Neural cell (in vitro differentiated cells): ENCODE measurements around the gene DIDO1. TPM values are rescaled to one million over a fixed set of nuclear protein-coding genes. Genes with fewer than 3 reads are reported as not detected.

Experiments
- H2AFZ ChIP-seq: fragments of 200-600, 300-800 bp; sonication (generic), shearing (Covaris generic); 2 replicates; pipeline ENCODE4 v1.6.0; 2014; ENCODE audit warnings: low read depth, mild to moderate bottlenecking, antibody characterized with exemption, low read length, moderate library complexity
- H3F3A ChIP-seq: fragments of 200-600 bp; shearing (Covaris generic); 2 replicates; pipeline ENCODE4 v1.6.1; 2016; ENCODE audit warnings: mild to moderate bottlenecking, moderate library complexity, mixed read lengths, antibody characterized with exemption, low read length; ENCODE audit not compliant: insufficient read depth, poor library complexity, severe bottlenecking
- H3K27ac ChIP-seq: fragments of 200-600, 300-800 bp; sonication (generic), shearing (Covaris generic); 2 replicates; pipeline ENCODE4 v1.5.1; 2014; ENCODE audit warnings: mild to moderate bottlenecking, low read length, moderate library complexity
- H3K27me3 ChIP-seq: fragments of 300-800, 200-600 bp; sonication (generic), shearing (Covaris generic); 2 replicates; pipeline ENCODE4 v1.6.0; 2014; ENCODE audit warnings: mild to moderate bottlenecking, low read depth, low read length, moderate library complexity; ENCODE audit not compliant: insufficient read depth
- H3K36me3 ChIP-seq: fragments of 300-800, 200-600 bp; sonication (generic), shearing (Covaris generic); 2 replicates; pipeline ENCODE4 v1.5.1; 2014; ENCODE audit warnings: mild to moderate bottlenecking, antibody characterized with exemption, low read length, moderate library complexity; ENCODE audit not compliant: insufficient read depth
- H3K4me2 ChIP-seq: fragments of 300-800, 200-600 bp; sonication (generic), shearing (Covaris generic); 2 replicates; pipeline ENCODE4 v1.6.0; 2014; ENCODE audit warnings: mild to moderate bottlenecking, low read length
- H3K4me3 ChIP-seq: fragments of 300-800, 200-600 bp; sonication (generic), shearing (Covaris generic); 2 replicates; pipeline ENCODE4 v1.5.1; 2014; ENCODE audit warnings: mild to moderate bottlenecking, low read length, moderate library complexity
- H3K79me2 ChIP-seq: fragments of 200-600 bp; shearing (Covaris generic); replicated peaks from 2 replicates; pipeline ENCODE4 v1.6.0; 2014; ENCODE audit warnings: mild to moderate bottlenecking, low read length, moderate library complexity; ENCODE audit not compliant: insufficient read depth
- H3K9ac ChIP-seq: fragments of 300-800, 200-600 bp; sonication (generic), shearing (Covaris generic); 2 replicates; pipeline ENCODE4 v1.6.1; 2016; ENCODE audit warnings: mild to moderate bottlenecking, low read length, mixed read lengths
- H3K9me2 ChIP-seq: fragments of 200-600 bp; shearing (Covaris generic); 2 replicates; pipeline ENCODE4 v1.6.1; 2016; ENCODE audit warnings: mild to moderate bottlenecking, low read length, mixed read lengths; ENCODE audit not compliant: insufficient read depth
- H3K9me3 ChIP-seq: fragments of 200-600, 300-800 bp; sonication (generic), shearing (Covaris generic); 2 replicates; pipeline ENCODE4 v1.6.1; 2016; ENCODE audit warnings: mild to moderate bottlenecking, mixed run types, low read length, moderate library complexity, mixed read lengths
- H4K20me1 ChIP-seq: fragments of 200-600 bp; shearing (Covaris generic); 2 replicates; pipeline ENCODE4 v1.6.1; 2016; ENCODE audit warnings: mild to moderate bottlenecking, mixed run types; ENCODE audit not compliant: insufficient read depth
- EP300 ChIP-seq: fragments of 450-650 bp; conservative IDR thresholded peaks from 2 replicates; pipeline ENCODE4 v1.6.1; 2014; ENCODE audit warnings: antibody characterized with exemption, mild to moderate bottlenecking, moderate library complexity; ENCODE audit not compliant: poor library complexity, severe bottlenecking
- EZH2 ChIP-seq: fragments of 200-600, 300-800 bp; shearing (Covaris generic), sonication (generic); IDR thresholded peaks from 2 replicates; pipeline ENCODE4 v1.6.1; 2014; ENCODE audit warnings: antibody characterized with exemption, low read length, borderline replicate concordance, mild to moderate bottlenecking; ENCODE audit not compliant: insufficient read depth, poor library complexity, severe bottlenecking
- MXI1 ChIP-seq: fragments of 450-650 bp; conservative IDR thresholded peaks from 2 replicates; pipeline ENCODE4 v1.6.1; 2014; ENCODE audit warnings: antibody characterized with exemption, mild to moderate bottlenecking; ENCODE audit not compliant: poor library complexity, severe bottlenecking
- POLR2AphosphoS5 ChIP-seq: IDR thresholded peaks from 2 replicates; pipeline ENCODE4 v1.6.1; 2012
- RAD21 ChIP-seq: fragments of 450-650 bp; conservative IDR thresholded peaks from 2 replicates; pipeline ENCODE4 v1.6.1; 2014; ENCODE audit warnings: antibody characterized with exemption, mild to moderate bottlenecking, moderate library complexity
- SMC3 ChIP-seq: fragments of 450-650 bp; conservative IDR thresholded peaks from 2 replicates; pipeline ENCODE4 v1.6.1; 2014; ENCODE audit warnings: antibody characterized with exemption, mild to moderate bottlenecking, moderate library complexity; ENCODE audit not compliant: poor library complexity
- polyA plus RNA-seq: library from polyadenylated mRNA; depleted of rRNA; stranded (reverse); fragments of >200 nt; gene quantifications from 2 replicates; pipeline ENCODE4 v1.2.3, GENCODE V29; 2014
- TF ChIP-seq, protein P1 (sequence below): IDR thresholded peaks from 2 replicates; pipeline ENCODE4 v1.6.1; 2012; ENCODE audit warnings: borderline replicate concordance
- TF ChIP-seq, protein P2 (sequence below): fragments of 450-650 bp; IDR thresholded peaks from 2 replicates; pipeline ENCODE4 v1.5.1; 2014; ENCODE audit warnings: antibody characterized with exemption, mild to moderate bottlenecking, moderate library complexity; ENCODE audit not compliant: poor library complexity, severe bottlenecking

DIDO1 gene
- polyA plus RNA-seq, 1 donor from 2014 or later: 42.8 TPM

DNA sequence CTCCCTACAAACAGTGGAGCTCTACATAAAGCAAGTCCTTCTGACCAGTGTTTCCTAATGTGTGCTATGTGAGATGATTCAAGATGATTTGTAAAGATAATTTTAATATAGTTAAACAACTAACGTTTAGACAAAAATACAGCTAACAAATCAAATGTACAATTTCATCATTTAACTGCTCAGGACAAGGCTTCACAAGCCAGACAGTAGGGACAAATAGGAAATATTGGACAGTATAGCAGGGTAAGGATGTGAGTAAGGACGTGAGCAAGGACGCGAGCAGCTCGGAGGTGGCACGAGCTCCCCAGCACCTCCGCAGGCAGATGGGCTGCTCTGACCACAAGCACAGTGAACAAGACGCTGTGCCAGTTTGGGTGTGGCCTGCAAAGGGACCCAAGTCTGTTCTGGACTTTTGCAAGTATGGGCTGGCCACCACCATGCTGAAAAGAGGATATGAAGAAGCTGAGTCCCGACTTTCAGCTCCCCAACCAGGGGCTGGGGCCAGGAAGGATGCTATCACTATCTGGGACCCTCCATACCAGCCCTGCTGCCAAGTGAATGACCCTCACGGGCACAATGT lies 14.5 kb downstream of the DIDO1 start:
- Histone ChIP-seq H3K4me3 (no peak overlapping the region), H3K27ac (no peak overlapping the region), H3K9ac (no peak overlapping the region), H2AFZ (no peak overlapping the region), H3K9me2 (no peaks in the 10 kb centered on the region), H3K9me3 (no peaks in the 10 kb centered on the region), H4K20me1 (peaks cover 27% of the 10 kb centered on the region), H3F3A (no peaks in the 10 kb centered on the region), H3K79me2 (peaks cover 65% of the 10 kb centered on the region), H3K4me2 (no peak overlapping the region), H3K27me3 (no peaks in the 10 kb centered on the region), H3K36me3 (peaks cover 6% of the 10 kb centered on the region)
- TF ChIP-seq POLR2AphosphoS5: no peak
- TF ChIP-seq, protein P1, sequence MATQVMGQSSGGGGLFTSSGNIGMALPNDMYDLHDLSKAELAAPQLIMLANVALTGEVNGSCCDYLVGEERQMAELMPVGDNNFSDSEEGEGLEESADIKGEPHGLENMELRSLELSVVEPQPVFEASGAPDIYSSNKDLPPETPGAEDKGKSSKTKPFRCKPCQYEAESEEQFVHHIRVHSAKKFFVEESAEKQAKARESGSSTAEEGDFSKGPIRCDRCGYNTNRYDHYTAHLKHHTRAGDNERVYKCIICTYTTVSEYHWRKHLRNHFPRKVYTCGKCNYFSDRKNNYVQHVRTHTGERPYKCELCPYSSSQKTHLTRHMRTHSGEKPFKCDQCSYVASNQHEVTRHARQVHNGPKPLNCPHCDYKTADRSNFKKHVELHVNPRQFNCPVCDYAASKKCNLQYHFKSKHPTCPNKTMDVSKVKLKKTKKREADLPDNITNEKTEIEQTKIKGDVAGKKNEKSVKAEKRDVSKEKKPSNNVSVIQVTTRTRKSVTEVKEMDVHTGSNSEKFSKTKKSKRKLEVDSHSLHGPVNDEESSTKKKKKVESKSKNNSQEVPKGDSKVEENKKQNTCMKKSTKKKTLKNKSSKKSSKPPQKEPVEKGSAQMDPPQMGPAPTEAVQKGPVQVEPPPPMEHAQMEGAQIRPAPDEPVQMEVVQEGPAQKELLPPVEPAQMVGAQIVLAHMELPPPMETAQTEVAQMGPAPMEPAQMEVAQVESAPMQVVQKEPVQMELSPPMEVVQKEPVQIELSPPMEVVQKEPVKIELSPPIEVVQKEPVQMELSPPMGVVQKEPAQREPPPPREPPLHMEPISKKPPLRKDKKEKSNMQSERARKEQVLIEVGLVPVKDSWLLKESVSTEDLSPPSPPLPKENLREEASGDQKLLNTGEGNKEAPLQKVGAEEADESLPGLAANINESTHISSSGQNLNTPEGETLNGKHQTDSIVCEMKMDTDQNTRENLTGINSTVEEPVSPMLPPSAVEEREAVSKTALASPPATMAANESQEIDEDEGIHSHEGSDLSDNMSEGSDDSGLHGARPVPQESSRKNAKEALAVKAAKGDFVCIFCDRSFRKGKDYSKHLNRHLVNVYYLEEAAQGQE: no peak
- no peak for TF ChIP-seq RAD21
- no peak for TF ChIP-seq EZH2

DNA sequence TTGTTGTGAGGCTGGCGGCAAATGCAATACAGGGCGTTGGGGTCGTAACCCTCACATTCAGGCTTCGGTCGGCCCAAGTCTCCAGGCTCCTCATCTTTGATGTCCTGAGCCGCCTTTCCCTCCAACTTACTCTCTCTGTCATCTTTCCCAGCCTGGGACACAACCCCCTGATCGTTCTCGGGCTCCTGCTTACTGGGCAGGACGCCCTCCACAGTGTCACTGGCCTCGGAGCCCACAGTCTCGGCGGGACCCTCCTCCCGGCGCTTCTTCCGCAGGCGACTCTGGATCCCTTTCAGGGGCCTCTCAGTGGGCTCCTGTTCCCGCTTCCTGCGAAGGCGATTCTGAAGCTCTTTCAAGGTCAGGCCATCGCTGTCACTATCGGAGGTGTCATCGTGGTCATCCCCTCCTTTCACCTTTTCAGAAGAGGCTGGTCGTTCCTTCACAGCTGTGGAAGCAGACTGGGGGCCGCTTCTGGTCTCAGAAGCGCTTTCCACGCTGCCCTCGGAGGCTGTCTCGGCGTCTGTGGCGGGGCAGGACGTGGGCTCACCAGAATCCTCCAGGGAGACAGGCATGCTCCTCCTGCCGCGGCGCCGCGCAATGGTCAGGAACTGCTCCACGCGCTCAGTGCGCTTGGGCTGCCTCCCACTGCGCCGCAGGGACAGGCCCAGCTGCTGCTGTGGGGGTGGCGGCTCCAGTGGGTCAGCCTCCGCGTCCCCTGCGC lies 15.4 kb downstream of the DIDO1 start:
- H3K79me2 ChIP-seq: peaks cover 56% of the 10 kb centered on the region
- no peak overlapping the region for H2AFZ ChIP-seq
- H3K9me3 ChIP-seq: no peaks in the 10 kb centered on the region
- H3K9ac ChIP-seq: no peak overlapping the region
- no peak overlapping the region for H3K27ac ChIP-seq
- peaks cover 8% of the 10 kb centered on the region for H3K36me3 ChIP-seq
- no peaks in the 10 kb centered on the region for H3K27me3 ChIP-seq
- H3F3A ChIP-seq: no peaks in the 10 kb centered on the region
- H3K4me3 ChIP-seq: no peak overlapping the region
- H3K9me2 ChIP-seq: no peaks in the 10 kb centered on the region
- H3K4me2 ChIP-seq: no peak overlapping the region
- H4K20me1 ChIP-seq: peaks cover 27% of the 10 kb centered on the region
- TF ChIP-seq RAD21 (no peak), MXI1 (no peak)
- TF ChIP-seq, protein P2, sequence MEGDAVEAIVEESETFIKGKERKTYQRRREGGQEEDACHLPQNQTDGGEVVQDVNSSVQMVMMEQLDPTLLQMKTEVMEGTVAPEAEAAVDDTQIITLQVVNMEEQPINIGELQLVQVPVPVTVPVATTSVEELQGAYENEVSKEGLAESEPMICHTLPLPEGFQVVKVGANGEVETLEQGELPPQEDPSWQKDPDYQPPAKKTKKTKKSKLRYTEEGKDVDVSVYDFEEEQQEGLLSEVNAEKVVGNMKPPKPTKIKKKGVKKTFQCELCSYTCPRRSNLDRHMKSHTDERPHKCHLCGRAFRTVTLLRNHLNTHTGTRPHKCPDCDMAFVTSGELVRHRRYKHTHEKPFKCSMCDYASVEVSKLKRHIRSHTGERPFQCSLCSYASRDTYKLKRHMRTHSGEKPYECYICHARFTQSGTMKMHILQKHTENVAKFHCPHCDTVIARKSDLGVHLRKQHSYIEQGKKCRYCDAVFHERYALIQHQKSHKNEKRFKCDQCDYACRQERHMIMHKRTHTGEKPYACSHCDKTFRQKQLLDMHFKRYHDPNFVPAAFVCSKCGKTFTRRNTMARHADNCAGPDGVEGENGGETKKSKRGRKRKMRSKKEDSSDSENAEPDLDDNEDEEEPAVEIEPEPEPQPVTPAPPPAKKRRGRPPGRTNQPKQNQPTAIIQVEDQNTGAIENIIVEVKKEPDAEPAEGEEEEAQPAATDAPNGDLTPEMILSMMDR: no peak

DNA sequence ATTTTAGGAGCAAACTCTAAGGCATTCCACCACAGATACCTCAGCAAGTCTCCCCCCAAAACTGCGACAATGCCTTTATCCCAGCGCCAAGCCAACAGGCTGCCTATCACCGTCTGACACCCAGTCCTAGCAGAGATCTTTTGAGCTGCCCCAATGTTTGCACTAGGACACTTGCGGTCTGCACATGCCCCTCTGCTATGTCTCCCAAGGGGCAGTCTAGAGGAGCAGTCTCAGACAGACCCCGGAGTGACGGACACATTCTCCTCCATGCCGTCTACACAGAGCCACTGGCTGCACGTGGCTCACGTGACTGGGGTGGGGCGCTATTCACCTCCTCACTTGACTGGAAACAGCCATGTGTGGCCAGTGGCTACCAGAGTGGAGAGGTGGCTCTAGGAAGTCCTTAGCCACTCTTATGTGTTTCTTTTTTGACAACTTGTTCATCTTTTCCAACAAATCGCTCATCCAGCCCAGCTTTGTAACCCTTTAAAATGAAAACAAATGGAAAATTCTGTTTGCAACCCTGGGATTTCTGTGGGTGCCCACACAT lies 16.0 kb downstream of the DIDO1 start:
- Histone ChIP-seq H3K4me3 (no peak overlapping the region), H3K79me2 (peaks cover 50% of the 10 kb centered on the region), H3F3A (no peaks in the 10 kb centered on the region), H3K9me2 (no peaks in the 10 kb centered on the region), H3K4me2 (no peak overlapping the region), H3K9me3 (no peaks in the 10 kb centered on the region), H3K27ac (no peak overlapping the region), H3K9ac (no peak overlapping the region), H3K27me3 (no peaks in the 10 kb centered on the region), H3K36me3 (peaks cover 8% of the 10 kb centered on the region), H2AFZ (no peak overlapping the region), H4K20me1 (peaks cover 23% of the 10 kb centered on the region)
- TF ChIP-seq MXI1 (no peak), SMC3 (no peak), EZH2 (no peak), EP300 (no peak), RAD21 (no peak), POLR2AphosphoS5 (no peak)
- TF ChIP-seq, protein P2: no peak
